HCT116 (cell line): Measurements from ENCODE around the gene INSIG2.

ENCODE experiments used
- EGR1 ChIP-seq: IDR thresholded peaks from 2 replicates; pipeline ENCODE4 v1.6.1; 2012; ENCODE audit warnings: low read depth
- EZH2 ChIP-seq: fragments of 200-600 bp; sonication (generic); IDR thresholded peaks from 2 replicates; pipeline ENCODE4 v1.6.1; 2017; ENCODE audit warnings: antibody characterized with exemption, mixed run types
- POLR2A ChIP-seq: IDR thresholded peaks from 2 replicates; pipeline ENCODE4 v1.7.0; 2011; ENCODE audit warnings: borderline replicate concordance; ENCODE audit not compliant: insufficient read depth, insufficient read length; ENCODE audit errors: extremely low read depth
- POLR2AphosphoS5 ChIP-seq: IDR thresholded peaks from 2 replicates; pipeline ENCODE4 v1.6.1; 2011; ENCODE audit warnings: mild to moderate bottlenecking, low read depth, low read length, moderate library complexity
- TCF7L2 ChIP-seq: IDR thresholded peaks from 2 replicates; pipeline ENCODE4 v1.7.0; 2011; ENCODE audit warnings: borderline replicate concordance, inconsistent platforms; ENCODE audit not compliant: insufficient read depth, insufficient read length; ENCODE audit errors: extremely low read depth
- ZFX ChIP-seq: fragments of 450-650 bp; IDR thresholded peaks from 2 replicates; pipeline ENCODE4 v1.6.1; 2017
- TF ChIP-seq, protein P1 (sequence below), 3 experiments: fragments of 200-600 bp in 1 of 3; sonication (generic) in 1 of 3; IDR thresholded peaks in 2 of 3; conservative IDR thresholded peaks in 1 of 3; 2 replicates each; pipeline ENCODE4 v1.5.1; 2012 to 2017; ENCODE audit warnings: low read depth in 2 of 3, low read length in 2 of 3, antibody characterized with exemption in 1 of 3, borderline replicate concordance in 1 of 3, control low read depth in 1 of 3, mild to moderate bottlenecking in 1 of 3, mixed read lengths in 1 of 3, mixed run types in 1 of 3, moderate library complexity in 1 of 3; ENCODE audit not compliant: insufficient read depth in 1 of 3
- TF ChIP-seq, protein P2 (sequence below): IDR thresholded peaks from 2 replicates; pipeline ENCODE4 v1.6.1; 2012; ENCODE audit warnings: low read depth
- TF ChIP-seq, protein P3 (sequence below): IDR thresholded peaks from 2 replicates; pipeline ENCODE4 v1.6.1; 2011; ENCODE audit warnings: mild to moderate bottlenecking, low read length, moderate library complexity; ENCODE audit not compliant: insufficient replicate concordance; ENCODE audit errors: extremely low read depth
- TF ChIP-seq, protein P4 (sequence below): IDR thresholded peaks from 2 replicates; pipeline ENCODE4 v1.6.1; 2012

DNA sequence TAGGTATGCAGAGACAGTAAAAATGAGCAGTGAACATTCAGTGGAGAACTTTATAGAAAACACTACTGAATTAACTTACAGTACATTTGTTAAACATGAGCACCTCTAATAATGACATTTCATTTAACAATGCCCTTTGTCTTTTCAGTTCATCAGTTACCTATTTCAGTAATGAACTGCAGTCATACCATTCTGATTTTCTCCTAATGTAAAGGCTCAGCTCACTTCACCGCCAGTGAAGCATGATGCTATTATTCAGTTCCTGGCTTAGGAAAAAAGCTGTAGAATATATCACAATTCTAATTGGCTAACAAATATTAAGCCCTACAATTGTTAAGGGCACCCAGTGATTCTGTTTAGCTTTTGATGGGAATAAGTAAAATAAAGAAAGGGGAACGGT lies 37.3 kb upstream of the INSIG2 start:
- TF ChIP-seq, protein P1, sequence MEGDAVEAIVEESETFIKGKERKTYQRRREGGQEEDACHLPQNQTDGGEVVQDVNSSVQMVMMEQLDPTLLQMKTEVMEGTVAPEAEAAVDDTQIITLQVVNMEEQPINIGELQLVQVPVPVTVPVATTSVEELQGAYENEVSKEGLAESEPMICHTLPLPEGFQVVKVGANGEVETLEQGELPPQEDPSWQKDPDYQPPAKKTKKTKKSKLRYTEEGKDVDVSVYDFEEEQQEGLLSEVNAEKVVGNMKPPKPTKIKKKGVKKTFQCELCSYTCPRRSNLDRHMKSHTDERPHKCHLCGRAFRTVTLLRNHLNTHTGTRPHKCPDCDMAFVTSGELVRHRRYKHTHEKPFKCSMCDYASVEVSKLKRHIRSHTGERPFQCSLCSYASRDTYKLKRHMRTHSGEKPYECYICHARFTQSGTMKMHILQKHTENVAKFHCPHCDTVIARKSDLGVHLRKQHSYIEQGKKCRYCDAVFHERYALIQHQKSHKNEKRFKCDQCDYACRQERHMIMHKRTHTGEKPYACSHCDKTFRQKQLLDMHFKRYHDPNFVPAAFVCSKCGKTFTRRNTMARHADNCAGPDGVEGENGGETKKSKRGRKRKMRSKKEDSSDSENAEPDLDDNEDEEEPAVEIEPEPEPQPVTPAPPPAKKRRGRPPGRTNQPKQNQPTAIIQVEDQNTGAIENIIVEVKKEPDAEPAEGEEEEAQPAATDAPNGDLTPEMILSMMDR (IDR thresholded peaks at IDR 0.05 in 2 of 3, conservative IDR thresholded peaks at IDR 0.05 in 1 of 3; ENCODE audit: borderline replicate concordance in 1 of 3, insufficient read depth in 1 of 3, low read depth in 2 of 3, low read length in 2 of 3): no peak
- TF ChIP-seq EZH2 (no peak), TCF7L2 (no peak), ZFX (no peak), POLR2A (no peak), POLR2AphosphoS5 (no peak), EGR1 (no peak)
- TF ChIP-seq, protein P2, sequence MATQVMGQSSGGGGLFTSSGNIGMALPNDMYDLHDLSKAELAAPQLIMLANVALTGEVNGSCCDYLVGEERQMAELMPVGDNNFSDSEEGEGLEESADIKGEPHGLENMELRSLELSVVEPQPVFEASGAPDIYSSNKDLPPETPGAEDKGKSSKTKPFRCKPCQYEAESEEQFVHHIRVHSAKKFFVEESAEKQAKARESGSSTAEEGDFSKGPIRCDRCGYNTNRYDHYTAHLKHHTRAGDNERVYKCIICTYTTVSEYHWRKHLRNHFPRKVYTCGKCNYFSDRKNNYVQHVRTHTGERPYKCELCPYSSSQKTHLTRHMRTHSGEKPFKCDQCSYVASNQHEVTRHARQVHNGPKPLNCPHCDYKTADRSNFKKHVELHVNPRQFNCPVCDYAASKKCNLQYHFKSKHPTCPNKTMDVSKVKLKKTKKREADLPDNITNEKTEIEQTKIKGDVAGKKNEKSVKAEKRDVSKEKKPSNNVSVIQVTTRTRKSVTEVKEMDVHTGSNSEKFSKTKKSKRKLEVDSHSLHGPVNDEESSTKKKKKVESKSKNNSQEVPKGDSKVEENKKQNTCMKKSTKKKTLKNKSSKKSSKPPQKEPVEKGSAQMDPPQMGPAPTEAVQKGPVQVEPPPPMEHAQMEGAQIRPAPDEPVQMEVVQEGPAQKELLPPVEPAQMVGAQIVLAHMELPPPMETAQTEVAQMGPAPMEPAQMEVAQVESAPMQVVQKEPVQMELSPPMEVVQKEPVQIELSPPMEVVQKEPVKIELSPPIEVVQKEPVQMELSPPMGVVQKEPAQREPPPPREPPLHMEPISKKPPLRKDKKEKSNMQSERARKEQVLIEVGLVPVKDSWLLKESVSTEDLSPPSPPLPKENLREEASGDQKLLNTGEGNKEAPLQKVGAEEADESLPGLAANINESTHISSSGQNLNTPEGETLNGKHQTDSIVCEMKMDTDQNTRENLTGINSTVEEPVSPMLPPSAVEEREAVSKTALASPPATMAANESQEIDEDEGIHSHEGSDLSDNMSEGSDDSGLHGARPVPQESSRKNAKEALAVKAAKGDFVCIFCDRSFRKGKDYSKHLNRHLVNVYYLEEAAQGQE: no peak
- TF ChIP-seq, protein P3, sequence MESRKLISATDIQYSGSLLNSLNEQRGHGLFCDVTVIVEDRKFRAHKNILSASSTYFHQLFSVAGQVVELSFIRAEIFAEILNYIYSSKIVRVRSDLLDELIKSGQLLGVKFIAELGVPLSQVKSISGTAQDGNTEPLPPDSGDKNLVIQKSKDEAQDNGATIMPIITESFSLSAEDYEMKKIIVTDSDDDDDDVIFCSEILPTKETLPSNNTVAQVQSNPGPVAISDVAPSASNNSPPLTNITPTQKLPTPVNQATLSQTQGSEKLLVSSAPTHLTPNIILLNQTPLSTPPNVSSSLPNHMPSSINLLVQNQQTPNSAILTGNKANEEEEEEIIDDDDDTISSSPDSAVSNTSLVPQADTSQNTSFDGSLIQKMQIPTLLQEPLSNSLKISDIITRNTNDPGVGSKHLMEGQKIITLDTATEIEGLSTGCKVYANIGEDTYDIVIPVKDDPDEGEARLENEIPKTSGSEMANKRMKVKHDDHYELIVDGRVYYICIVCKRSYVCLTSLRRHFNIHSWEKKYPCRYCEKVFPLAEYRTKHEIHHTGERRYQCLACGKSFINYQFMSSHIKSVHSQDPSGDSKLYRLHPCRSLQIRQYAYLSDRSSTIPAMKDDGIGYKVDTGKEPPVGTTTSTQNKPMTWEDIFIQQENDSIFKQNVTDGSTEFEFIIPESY: no peak
- TF ChIP-seq, protein P4, sequence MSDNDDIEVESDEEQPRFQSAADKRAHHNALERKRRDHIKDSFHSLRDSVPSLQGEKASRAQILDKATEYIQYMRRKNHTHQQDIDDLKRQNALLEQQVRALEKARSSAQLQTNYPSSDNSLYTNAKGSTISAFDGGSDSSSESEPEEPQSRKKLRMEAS: no peak
